Spleen (tissue), 11 donors: ENCODE data around the gene HELZ2. TPM values are rescaled to one million over a fixed set of nuclear protein-coding genes. Genes with fewer than 3 reads are reported as not detected.

Experiments
- DNase-seq: peaks from one replicate; pipeline ENCODE4 v3.0.0-alpha.2; 2020
- H3K27ac ChIP-seq, 8 donors: fragments of 200-600 bp; sonication (generic) in 7 of 8; 1 replicate in 4 of 8; 2 replicates in 4 of 8; pipeline versions ENCODE4 v1.5.0 to v1.8.0; 2016 to 2021; ENCODE audit warnings: inconsistent platforms in 4 of 8, mild to moderate bottlenecking in 4 of 8, moderate library complexity in 1 of 8
- H3K27me3 ChIP-seq, 7 donors: fragments of 200-600 bp; sonication (generic) in 6 of 7; replicated peaks in 1 of 7; 1 replicate in 4 of 7; 2 replicates in 3 of 7; pipeline versions ENCODE4 v1.5.0 to v1.8.0; 2016 to 2021; ENCODE audit warnings: inconsistent platforms in 3 of 7, mild to moderate bottlenecking in 1 of 7
- H3K36me3 ChIP-seq, 6 donors: fragments of 200-600 bp; sonication (generic) in 5 of 6; 1 replicate in 4 of 6; 2 replicates in 2 of 6; pipeline versions ENCODE4 v1.5.0 to v1.8.0; 2016 to 2021; ENCODE audit warnings: inconsistent platforms in 2 of 6
- H3K4me1 ChIP-seq, 6 donors: fragments of 200-600 bp; sonication (generic) in 5 of 6; 1 replicate in 3 of 6; 2 replicates in 3 of 6; pipeline versions ENCODE4 v1.5.0 to v1.8.0; 2016 to 2021; ENCODE audit warnings: inconsistent platforms in 3 of 6
- H3K4me3 ChIP-seq, 8 donors: fragments of 200-600 bp; sonication (generic) in 7 of 8; 1 replicate in 4 of 8; 2 replicates in 4 of 8; pipeline versions ENCODE4 v1.5.0 to v1.8.0; 2016 to 2021; ENCODE audit warnings: inconsistent platforms in 4 of 8, mild to moderate bottlenecking in 4 of 8, moderate library complexity in 2 of 8
- H3K9me3 ChIP-seq, 8 donors: fragments of 200-600 bp; sonication (generic) in 7 of 8; 1 replicate in 4 of 8; 2 replicates in 4 of 8; pipeline versions ENCODE4 v1.5.0 to v1.8.0; 2016 to 2021; ENCODE audit warnings: inconsistent platforms in 4 of 8
- POLR2A ChIP-seq, 3 donors: fragments of 450-650 bp; IDR thresholded peaks; one replicate each; pipeline ENCODE4 v1.5.1; 2017; ENCODE audit warnings: antibody characterized with exemption in 3 of 3, mild to moderate bottlenecking in 1 of 3
- POLR2AphosphoS5 ChIP-seq, 3 donors: sonication (generic); formaldehyde crosslinking; IDR thresholded peaks; one replicate each; pipeline ENCODE4 v1.5.1; 2017; ENCODE audit warnings: antibody characterized with exemption in 3 of 3
- WGBS, 5 donors: extraction: QIAGEN DNeasy Blood & Tissue Kit in 3 of 5; methylation state at CpG; one replicate each; pipeline versions ENCODE4 v1.1.5 to v1.1.7; 2013 to 2018; 5-methylcytosine and 5-hydroxymethylcytosine counted together
- intact Hi-C: fragments of 100-400 bp; cut with DNase I; formaldehyde crosslinking; loops from one replicate; pipeline ENCODE4 v1.15.0; 2023; ENCODE audit warnings: low total_unique reads
- polyA plus RNA-seq, 3 donors: library from polyadenylated mRNA; stranded (reverse); fragments of 200-250 nt; gene quantifications; one replicate each; pipeline ENCODE4 v1.2.1, GENCODE V29; 2013
- total RNA-seq, 7 donors: library from RNA; depleted of rRNA in 3 of 7; stranded (reverse); fragments of >200 nt in 3 of 7; fragmentation: NEBNext Ultra II Directional in 4 of 7; extraction: Animal tissue kit (Norgen Biotek cat#: 25700) in 4 of 7; gene quantifications; one replicate each; pipeline versions ENCODE4 v1.1.0 to v1.2.1, GENCODE V29; 2016 to 2021
- TF ChIP-seq, protein P1 (sequence below), 11 experiments: fragments of 200-600 bp in 7 of 11; fragments of 450-650 bp in 4 of 11; sonication (generic) in 4 of 11; IDR thresholded peaks in 8 of 11; conservative IDR thresholded peaks in 3 of 11; 1 replicate in 7 of 11; 2 replicates in 4 of 11; pipeline versions ENCODE4 v1.4.0 to v1.8.0; 2016 to 2021; ENCODE audit warnings: antibody characterized with exemption in 11 of 11, inconsistent platforms in 4 of 11, mild to moderate bottlenecking in 1 of 11
- donor health status: healthy with polysubstance abuse.
- donor health status: DM: no; HTN: no; CAD: no; lungs with moderate emphysema.
- donor health status: DM: no; HTN: no; CAD: no.
- donor health status: Bipolar disorder and iron deficiency.
- donor health status: healthy.
- donor health status: DM: no; HTN: no; CAD: no.
- donor health status: DM: yes; HTN: yes; CAD: no.

Gene HELZ2
- total and polyA plus RNA-seq, 10 donors: 4.3 to 120 (median 62.6) TPM

DNA sequence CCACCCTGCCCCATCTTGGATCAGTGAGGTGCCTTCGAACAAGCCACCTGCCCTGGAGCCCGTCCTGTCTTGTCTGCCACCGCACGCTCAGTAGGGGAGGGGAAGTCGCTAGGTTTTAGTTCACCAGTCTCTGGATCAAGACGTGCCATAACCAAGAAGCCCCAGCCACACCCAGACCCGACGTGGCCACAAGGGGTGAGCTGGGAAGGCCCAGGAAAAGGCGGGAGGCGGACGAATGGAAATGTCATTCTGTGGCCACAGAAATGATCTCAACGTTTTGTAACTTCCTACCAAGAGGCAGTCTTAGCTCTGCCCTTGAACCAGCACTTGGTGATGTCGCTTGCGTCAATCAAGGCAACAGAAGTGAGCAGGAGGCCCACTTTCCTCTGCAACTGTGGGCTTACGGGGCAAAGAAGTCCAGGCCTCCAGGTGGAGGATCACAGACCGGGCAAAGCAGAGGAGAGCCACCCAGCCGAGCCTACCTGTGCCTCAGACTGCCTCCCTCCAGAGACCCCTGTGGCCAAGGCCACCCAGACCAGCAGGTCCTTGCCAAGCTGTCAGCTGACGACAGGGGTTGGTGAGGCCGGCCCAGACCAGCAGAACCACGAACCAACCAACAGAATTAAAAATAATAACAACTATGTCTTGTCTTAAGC is 38.4 kb upstream of the HELZ2 start:
- TF ChIP-seq, protein P1, sequence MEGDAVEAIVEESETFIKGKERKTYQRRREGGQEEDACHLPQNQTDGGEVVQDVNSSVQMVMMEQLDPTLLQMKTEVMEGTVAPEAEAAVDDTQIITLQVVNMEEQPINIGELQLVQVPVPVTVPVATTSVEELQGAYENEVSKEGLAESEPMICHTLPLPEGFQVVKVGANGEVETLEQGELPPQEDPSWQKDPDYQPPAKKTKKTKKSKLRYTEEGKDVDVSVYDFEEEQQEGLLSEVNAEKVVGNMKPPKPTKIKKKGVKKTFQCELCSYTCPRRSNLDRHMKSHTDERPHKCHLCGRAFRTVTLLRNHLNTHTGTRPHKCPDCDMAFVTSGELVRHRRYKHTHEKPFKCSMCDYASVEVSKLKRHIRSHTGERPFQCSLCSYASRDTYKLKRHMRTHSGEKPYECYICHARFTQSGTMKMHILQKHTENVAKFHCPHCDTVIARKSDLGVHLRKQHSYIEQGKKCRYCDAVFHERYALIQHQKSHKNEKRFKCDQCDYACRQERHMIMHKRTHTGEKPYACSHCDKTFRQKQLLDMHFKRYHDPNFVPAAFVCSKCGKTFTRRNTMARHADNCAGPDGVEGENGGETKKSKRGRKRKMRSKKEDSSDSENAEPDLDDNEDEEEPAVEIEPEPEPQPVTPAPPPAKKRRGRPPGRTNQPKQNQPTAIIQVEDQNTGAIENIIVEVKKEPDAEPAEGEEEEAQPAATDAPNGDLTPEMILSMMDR (IDR thresholded peaks at IDR 0.05 in 8 of 11, conservative IDR thresholded peaks at IDR 0.05 in 3 of 11): peak in 2 of 11 experiments; percentile 20 to 24
- TF ChIP-seq POLR2A (IDR thresholded peaks at IDR 0.05): no peak
- TF ChIP-seq POLR2AphosphoS5 (IDR thresholded peaks at IDR 0.05): peak in 1 of 3 donors; percentile 49
- no peak overlapping the region for H3K4me3 ChIP-seq
- peak overlapping the region in 7 of 8 donors; percentile 62 to 83 (median 75) for H3K27ac ChIP-seq
- H3K4me1 ChIP-seq: peaks cover 0 to 45% (median 24%) of the 10 kb centered on the region in 6 donors
- intact Hi-C loops: no loop called here
- H3K36me3 ChIP-seq: peaks cover 0 to 50% (median 19%) of the 10 kb centered on the region in 6 donors
- WGBS, 5 donors: 49 to 66% (median 56%) methylated on average over 19 to 20 of the region's 20 CpGs
- no peaks in the 10 kb centered on the region for H3K27me3 ChIP-seq
- DNase-seq: peak; percentile 81
- no peaks in the 10 kb centered on the region for H3K9me3 ChIP-seq

DNA sequence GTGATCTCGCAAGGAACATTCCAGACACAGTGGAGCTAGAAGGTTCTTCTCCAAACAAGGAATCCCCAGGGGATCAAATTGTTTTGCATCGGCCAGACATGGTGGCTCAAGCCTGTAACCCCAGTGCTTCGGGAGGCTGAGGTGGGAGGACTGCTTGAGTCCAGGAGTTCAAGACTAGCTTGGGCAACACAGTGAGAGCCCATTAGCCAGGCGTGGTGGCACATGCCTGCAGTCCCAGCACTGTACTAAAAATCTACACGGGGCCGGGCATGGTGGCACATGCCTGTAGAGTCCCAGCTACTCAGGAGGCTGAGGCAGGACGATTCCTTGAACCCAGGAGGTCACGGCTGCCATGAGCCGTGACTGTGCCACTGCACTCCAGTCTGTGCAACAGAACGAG is 37.6 kb upstream of the HELZ2 start:
- 88 to 94% (median 90%) methylated on average over 10 of the region's 10 CpGs for WGBS, 5 donors
- peak; percentile 55 for DNase-seq
- Histone ChIP-seq H3K4me1 (peaks cover 0 to 43% (median 25%) of the 10 kb centered on the region in 6 donors), H3K9me3 (no peaks in the 10 kb centered on the region), H3K27ac (peak overlapping the region in 7 of 8 donors; percentile 62 to 83 (median 75)), H3K27me3 (no peaks in the 10 kb centered on the region), H3K36me3 (peaks cover 0 to 42% (median 11%) of the 10 kb centered on the region in 6 donors), H3K4me3 (no peak overlapping the region)
- no peak for TF ChIP-seq POLR2AphosphoS5 (IDR thresholded peaks at IDR 0.05)
- TF ChIP-seq, protein P1 (IDR thresholded peaks at IDR 0.05 in 8 of 11, conservative IDR thresholded peaks at IDR 0.05 in 3 of 11): no peak
- no peak for TF ChIP-seq POLR2A (IDR thresholded peaks at IDR 0.05)
- intact Hi-C loops: no loop called here

DNA sequence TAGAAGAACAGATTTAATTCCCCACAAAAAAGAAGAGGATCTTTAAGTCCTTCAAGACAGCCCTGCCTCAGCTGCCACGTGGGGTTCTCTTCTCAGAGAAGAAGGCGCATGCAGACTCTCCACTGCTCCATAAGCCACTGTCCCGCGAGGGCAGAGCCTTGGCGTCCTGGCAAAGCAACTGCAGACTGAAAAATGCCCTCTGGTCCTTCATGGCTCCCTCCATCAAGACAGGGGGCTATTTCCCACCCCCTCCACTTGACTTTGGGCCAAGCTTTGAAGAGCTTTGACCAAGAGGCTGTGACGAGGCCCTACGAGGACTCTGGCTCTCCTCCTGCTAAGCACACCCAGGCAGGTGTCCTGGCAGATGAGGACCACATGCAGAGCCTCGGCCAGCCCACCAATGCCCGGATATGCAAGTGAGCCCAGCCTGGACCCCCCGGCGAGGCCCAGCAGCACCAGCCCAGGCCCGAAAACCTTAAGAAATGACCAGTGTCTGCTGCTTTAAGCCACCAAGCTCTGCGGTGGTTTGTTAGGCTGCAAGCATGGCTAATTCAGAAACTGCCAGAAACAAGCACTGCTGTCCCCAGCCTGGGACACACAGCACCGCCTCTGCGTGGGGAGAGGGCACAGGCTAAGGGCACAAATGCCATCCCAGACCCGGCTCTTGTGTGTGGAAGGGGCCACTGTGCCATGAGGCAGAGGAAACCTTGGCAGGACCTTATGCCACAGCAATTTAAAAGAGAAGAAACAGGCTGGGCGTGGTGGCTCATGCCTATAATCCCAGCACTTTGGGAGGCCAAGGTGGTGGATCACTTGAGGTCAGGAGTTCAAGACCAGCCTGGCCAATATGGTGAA is 36.8 kb upstream of the HELZ2 start:
- Histone ChIP-seq H3K27me3 (no peaks in the 10 kb centered on the region), H3K9me3 (no peaks in the 10 kb centered on the region), H3K4me3 (no peak overlapping the region), H3K4me1 (peaks cover 0 to 50% (median 25%) of the 10 kb centered on the region in 6 donors), H3K36me3 (peaks cover 0 to 34% (median 5%) of the 10 kb centered on the region in 6 donors), H3K27ac (no peak overlapping the region)
- WGBS, 5 donors: 88 to 95% (median 92%) methylated on average over 17 of the region's 17 CpGs
- DNase-seq: peak; percentile 58
- intact Hi-C loops: no loop called here
- TF ChIP-seq POLR2A (IDR thresholded peaks at IDR 0.05) (no peak), POLR2AphosphoS5 (IDR thresholded peaks at IDR 0.05) (no peak)
- TF ChIP-seq, protein P1 (IDR thresholded peaks at IDR 0.05 in 8 of 11, conservative IDR thresholded peaks at IDR 0.05 in 3 of 11): no peak

DNA sequence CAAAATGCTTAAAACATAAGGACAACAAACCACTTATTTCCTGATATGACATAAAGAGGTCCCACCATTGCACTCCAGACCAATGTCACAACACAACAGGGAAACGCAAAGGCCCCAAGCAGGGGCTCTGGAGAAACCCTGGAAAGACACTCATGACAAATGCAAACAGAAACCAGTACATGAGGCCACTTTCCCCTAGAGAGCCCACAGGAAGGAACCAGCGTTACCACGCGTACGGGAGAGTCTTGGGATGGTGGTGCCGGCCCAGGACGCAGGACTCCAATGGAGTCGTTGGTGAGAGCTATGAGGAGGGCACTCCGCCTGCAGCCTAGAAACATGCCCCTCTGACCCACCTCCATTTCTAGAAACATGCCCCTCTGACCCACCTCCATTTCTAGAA is 32.6 kb upstream of the HELZ2 start:
- TF ChIP-seq POLR2AphosphoS5 (IDR thresholded peaks at IDR 0.05) (no peak), POLR2A (IDR thresholded peaks at IDR 0.05) (no peak)
- TF ChIP-seq, protein P1 (IDR thresholded peaks at IDR 0.05 in 8 of 11, conservative IDR thresholded peaks at IDR 0.05 in 3 of 11): no peak
- 43 to 78% (median 52%) methylated on average over 9 of the region's 9 CpGs for WGBS, 5 donors
- Histone ChIP-seq H3K36me3 (peaks cover 0 to 43% (median 21%) of the 10 kb centered on the region in 6 donors), H3K9me3 (no peaks in the 10 kb centered on the region), H3K27ac (peak overlapping the region in 1 of 8 donors; percentile 16), H3K4me1 (peaks cover 0 to 38% (median 7%) of the 10 kb centered on the region in 6 donors), H3K27me3 (no peaks in the 10 kb centered on the region), H3K4me3 (no peak overlapping the region)
- no peak for DNase-seq
- intact Hi-C loops: no loop called here
